IMR-90 (cell line): ENCODE data around the gene PIWIL4. TPM values are rescaled to one million over a fixed set of nuclear protein-coding genes. Genes with fewer than 3 reads are reported as not detected.

ENCODE experiments used
- ATAC-seq: fragments of 200-7000 bp; cut with Tn5 transposase; 2 replicates; pipeline ENCODE4 v1.9.1; 2020; ENCODE audit warnings: low read depth, mild to moderate bottlenecking, moderate library complexity
- BruUV-seq: library from RNA; stranded (reverse); fragments of 400-500 nt; replicated peaks from 2 replicates; lab custom pipeline; 2021; lab: Mats Ljungman, UMichigan
- CTCF ChIA-PET: fragments of 300-600 bp; formaldehyde crosslinking; extraction: SDS; loops from one replicate; lab custom pipeline; 2021; ENCODE audit warnings: antibody characterized with exemption; lab: Yijun Ruan, JAX
- POLR2A ChIA-PET: fragments of 300-600 bp; sonication (Branson Sonifier 250); formaldehyde crosslinking; loops from one replicate; lab custom pipeline; 2022; ENCODE audit warnings: antibody characterized with exemption; ENCODE audit not compliant: unreplicated experiment; lab: Charles Lee
- DNase-seq: peaks from one replicate; pipeline ENCODE4 v3.0.0; 2013
- H2AFZ ChIP-seq: replicated peaks from 2 replicates; pipeline ENCODE3; 2013; ENCODE audit warnings: low read length, mild to moderate bottlenecking; ENCODE audit not compliant: poor library complexity
- H2AK5ac ChIP-seq: 2 replicates; pipeline ENCODE4 v1.6.1; 2013; ENCODE audit warnings: low read depth, low read length, inconsistent platforms
- H2AK9ac ChIP-seq: replicated peaks from 2 replicates; pipeline ENCODE3; 2013; ENCODE audit warnings: mild to moderate bottlenecking, low read depth, low read length, moderate library complexity; ENCODE audit not compliant: poor library complexity
- H2BK120ac ChIP-seq: 2 replicates; pipeline ENCODE4 v1.6.1; 2013; ENCODE audit warnings: low read depth, low read length, inconsistent platforms
- H2BK15ac ChIP-seq: 3 replicates; pipeline ENCODE4 v1.6.1; 2013; ENCODE audit warnings: low read depth, low read length, inconsistent platforms
- H2BK20ac ChIP-seq: 2 replicates; pipeline ENCODE4 v1.6.1; 2013; ENCODE audit warnings: low read depth, mild to moderate bottlenecking, inconsistent platforms, low read length, moderate library complexity
- H2BK5ac ChIP-seq: 2 replicates; pipeline ENCODE4 v1.6.1; 2013; ENCODE audit warnings: mild to moderate bottlenecking, low read depth, low read length, inconsistent platforms; ENCODE audit not compliant: poor library complexity, severe bottlenecking
- H3K14ac ChIP-seq: replicated peaks from 2 replicates; pipeline ENCODE4 v1.6.1; 2013; ENCODE audit warnings: low read depth, low read length, inconsistent platforms
- H3K18ac ChIP-seq: 2 replicates; pipeline ENCODE4 v1.6.1; 2013; ENCODE audit warnings: low read depth, low read length, control low read depth
- H3K23ac ChIP-seq: 2 replicates; pipeline ENCODE4 v1.6.1; 2013; ENCODE audit warnings: low read depth, low read length, inconsistent platforms
- H3K27ac ChIP-seq: 2 replicates; pipeline ENCODE4 v1.5.1; 2013; ENCODE audit warnings: mild to moderate bottlenecking, control low read depth, low read length; ENCODE audit not compliant: insufficient read depth
- H3K27me3 ChIP-seq: 2 replicates; pipeline ENCODE4 v1.6.1; 2013; ENCODE audit warnings: low read length; ENCODE audit not compliant: control insufficient read depth, insufficient read depth
- H3K36me3 ChIP-seq: 2 replicates; pipeline ENCODE4 v1.6.1; 2013; ENCODE audit warnings: low read length, mixed read lengths; ENCODE audit not compliant: control insufficient read depth, insufficient read depth
- H3K4ac ChIP-seq: 2 replicates; pipeline ENCODE4 v1.6.1; 2013; ENCODE audit warnings: low read depth, low read length, inconsistent platforms
- H3K4me1 ChIP-seq: 2 replicates; pipeline ENCODE4 v1.6.1; 2013; ENCODE audit warnings: low read length, mixed read lengths; ENCODE audit not compliant: control insufficient read depth, insufficient read depth
- H3K4me2 ChIP-seq: 2 replicates; pipeline ENCODE4 v1.6.1; 2013; ENCODE audit warnings: low read depth, mild to moderate bottlenecking, control low read depth, low read length, moderate library complexity
- H3K4me3 ChIP-seq: 2 replicates; pipeline ENCODE4 v1.5.1; 2013; ENCODE audit warnings: low read depth, mild to moderate bottlenecking, control low read depth, low read length, moderate library complexity; ENCODE audit not compliant: insufficient read depth
- H3K56ac ChIP-seq: 2 replicates; pipeline ENCODE4 v1.6.1; 2013; ENCODE audit warnings: low read length, inconsistent platforms; ENCODE audit not compliant: insufficient read depth; ENCODE audit errors: extremely low read depth
- H3K79me1 ChIP-seq, 2 experiments: 2 replicates each; pipeline ENCODE4 v1.6.1; 2013; ENCODE audit warnings: low read length in 2 of 2, inconsistent platforms in 1 of 2, low read depth in 1 of 2
- H3K9ac ChIP-seq: 2 replicates; pipeline ENCODE4 v1.6.1; 2013; ENCODE audit warnings: low read depth, low read length, control low read depth
- H3K9me1 ChIP-seq: 2 replicates; pipeline ENCODE4 v1.6.1; 2013; ENCODE audit warnings: low read length, inconsistent platforms; ENCODE audit not compliant: insufficient read depth
- H3K9me3 ChIP-seq: 2 replicates; pipeline ENCODE4 v1.6.1; 2013; ENCODE audit warnings: low read length; ENCODE audit not compliant: control insufficient read depth, insufficient read depth
- H4K20me1 ChIP-seq: 2 replicates; pipeline ENCODE4 v1.6.1; 2013; ENCODE audit warnings: low read length, inconsistent platforms; ENCODE audit not compliant: insufficient read depth
- H4K5ac ChIP-seq: 2 replicates; pipeline ENCODE4 v1.6.1; 2013; ENCODE audit warnings: mild to moderate bottlenecking, low read depth, low read length, control low read depth
- H4K8ac ChIP-seq, 2 experiments: 2 replicates each; pipeline ENCODE4 v1.6.1; 2013; ENCODE audit warnings: low read depth in 2 of 2, low read length in 2 of 2, control low read depth in 1 of 2, inconsistent platforms in 1 of 2
- H4K91ac ChIP-seq: 2 replicates; pipeline ENCODE4 v1.6.1; 2013; ENCODE audit warnings: low read depth, low read length, inconsistent platforms; ENCODE audit not compliant: insufficient read depth
- ELK1 ChIP-seq: fragments of 150-350 bp; IDR thresholded peaks from 2 replicates; pipeline ENCODE4 v1.6.1; 2016; ENCODE audit warnings: low read depth, mild to moderate bottlenecking, low read length, moderate library complexity, borderline replicate concordance
- WGBS, 2 experiments: methylation state at CpG; one replicate each; pipeline versions ENCODE4 v1.1.5 to v1.1.7; 2013; ENCODE audit warnings: missing lambda C conversion rate in 2 of 2; ENCODE audit not compliant: insufficient read length in 1 of 2; ENCODE audit errors: extremely low coverage in 2 of 2; 5-methylcytosine and 5-hydroxymethylcytosine counted together
- dilution Hi-C: fragments of 300-500 bp; cut with HindIII; formaldehyde crosslinking; loops from one replicate; pipeline ENCODE4 v1.14.3; 2018; ENCODE audit warnings: low sequenced_read_pairs; ENCODE audit not compliant: unreplicated experiment
- in situ Hi-C: fragments of 300-500 bp; cut with MboI; formaldehyde crosslinking; loops from 3 replicates; pipeline ENCODE4 v1.14.3; 2019; ENCODE audit warnings: low sequenced_read_pairs, inconsistent platforms, mixed read lengths
- intact Hi-C: fragments of 100-400 bp; cut with micrococcal nuclease; formaldehyde crosslinking; loops from 2 replicates; pipeline ENCODE4 v1.10.0; 2022
- polyA plus RNA-seq, 3 experiments: library from polyadenylated mRNA; depleted of rRNA; stranded (reverse); fragments of >200 nt; gene quantifications; 2 replicates each; pipeline ENCODE4 v1.2.3, GENCODE V29; 2012; ENCODE audit warnings: low replicate concordance in 1 of 3
- total RNA-seq: library from RNA; depleted of rRNA; stranded (reverse); fragments of >200 nt; gene quantifications from 2 replicates; pipeline ENCODE4 v1.2.3, GENCODE V29; 2012

Gene PIWIL4
- total and polyA plus RNA-seq, 2 of the 4 experiments (the other 2 are of a cell fraction): 0.72 to 1.3 TPM

DNA sequence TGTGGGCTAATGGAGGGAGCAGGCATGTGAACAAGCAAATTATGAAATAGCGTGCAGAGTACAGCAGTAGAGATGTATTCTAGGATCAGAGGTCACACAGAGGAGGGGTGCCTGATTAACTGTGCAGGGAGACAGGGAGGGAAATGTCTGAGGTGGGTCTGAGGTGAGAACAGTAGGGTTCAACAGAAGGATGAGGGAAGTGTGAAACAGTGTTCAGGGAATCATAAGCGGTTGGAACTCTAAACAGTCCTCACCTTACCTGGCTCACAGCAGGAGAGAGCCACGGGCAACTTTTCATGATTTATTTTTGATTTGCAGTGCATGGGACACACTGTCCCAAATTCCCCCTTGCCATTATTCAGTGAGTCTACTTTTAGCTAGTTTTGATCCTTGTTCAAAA is 90.5 kb downstream of the PIWIL4 start:
- DNase-seq (no peak), ATAC-seq (no peak)
- Histone ChIP-seq H2AFZ (no peak overlapping the region), H3K23ac (no peak overlapping the region), H2BK120ac (no peak overlapping the region), H3K4ac (no peak overlapping the region), H3K9ac (no peak overlapping the region), H4K20me1 (no peaks in the 10 kb centered on the region), H4K8ac (no peak overlapping the region), H3K27ac (no peak overlapping the region), H2BK20ac (no peak overlapping the region), H3K18ac (no peak overlapping the region), H3K27me3 (peaks cover 39% of the 10 kb centered on the region), H2AK5ac (no peak overlapping the region), H3K4me2 (no peak overlapping the region), H2BK5ac (no peak overlapping the region), H2AK9ac (no peak overlapping the region), H3K9me3 (no peaks in the 10 kb centered on the region), H4K5ac (no peak overlapping the region), H3K4me1 (peaks cover 1% of the 10 kb centered on the region; the same call in 1 of the 2 replicates), H3K9me1 (no peaks in the 10 kb centered on the region), H3K4me3 (no peak overlapping the region), H3K36me3 (no peaks in the 10 kb centered on the region), H4K91ac (no peak overlapping the region), H3K79me1 (no peaks in the 10 kb centered on the region), H3K14ac (no peak overlapping the region), H3K56ac (no peak overlapping the region), H2BK15ac (no peak overlapping the region)
- no peak for TF ChIP-seq ELK1
- intact Hi-C loops: no loop called here
- CTCF ChIA-PET: no interaction called here
- dilution Hi-C loops: no loop called here
- POLR2A ChIA-PET: no interaction called here
- WGBS, 2 experiments: 60% methylated on average over 1 of the region's 3 CpGs; no CpG with 5 or more reads in 1 of the 2 experiments
- in situ Hi-C loops: no loop called here
- BruUV-seq: no TSS peak
